Activated CD8-positive, alpha-beta memory T cell treated with anti-CD3 and anti-CD28 coated beads, Interleukin-2, amount 50 U/mL, for 4 hours (primary cell): Measurements from ENCODE around the gene TMEM95.
"Not testable (repeated sequence)": the region's sequence is repeated elsewhere in the genome, so short reads cannot be mapped to it uniquely, and the experiment has no call there.

Experiments used
- DNase-seq: peaks from one replicate; pipeline ENCODE4 v3.0.0-alpha.2; 2020

TMEM95 gene

DNA sequence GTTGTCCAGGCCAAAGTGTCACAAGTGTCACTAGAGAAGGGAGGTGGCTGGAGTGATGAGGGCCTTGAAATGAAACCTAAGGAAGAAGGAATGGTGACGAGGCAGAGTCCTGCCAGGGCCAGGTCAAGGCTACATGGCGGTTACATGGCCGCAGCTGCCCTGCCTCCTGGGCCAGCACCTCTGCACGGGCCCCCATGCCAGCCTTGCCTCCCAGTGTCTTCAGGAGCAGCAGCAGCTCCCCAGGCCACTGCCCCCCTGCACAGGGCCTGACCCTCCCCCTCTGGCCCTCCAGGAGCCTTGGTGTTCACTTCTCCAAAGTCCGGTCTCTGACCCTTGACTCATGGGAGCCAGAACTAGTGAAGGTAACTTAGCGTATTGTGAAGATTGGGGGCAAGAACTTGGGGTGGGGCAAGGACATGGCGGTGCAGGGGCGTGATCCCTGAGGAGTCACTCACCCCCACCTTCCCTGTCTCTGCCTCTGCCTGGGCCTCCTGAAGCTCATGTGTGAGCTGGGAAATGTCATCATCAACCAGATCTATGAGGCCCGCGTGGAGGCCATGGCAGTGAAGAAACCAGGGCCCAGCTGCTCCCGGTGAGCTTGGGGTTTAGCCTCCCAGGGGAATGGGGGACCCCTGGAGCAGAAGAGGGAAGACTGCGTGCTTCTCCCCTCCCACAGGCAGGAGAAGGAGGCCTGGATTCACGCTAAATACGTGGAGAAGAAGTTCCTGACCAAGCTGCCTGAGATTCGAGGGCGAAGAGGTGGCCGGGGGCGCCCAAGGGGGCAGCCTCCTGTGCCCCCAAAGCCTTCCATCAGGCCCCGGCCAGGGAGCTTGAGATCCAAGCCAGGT, 7.1 kb upstream of the TMEM95 start:
- DNase-seq = no peak

DNA sequence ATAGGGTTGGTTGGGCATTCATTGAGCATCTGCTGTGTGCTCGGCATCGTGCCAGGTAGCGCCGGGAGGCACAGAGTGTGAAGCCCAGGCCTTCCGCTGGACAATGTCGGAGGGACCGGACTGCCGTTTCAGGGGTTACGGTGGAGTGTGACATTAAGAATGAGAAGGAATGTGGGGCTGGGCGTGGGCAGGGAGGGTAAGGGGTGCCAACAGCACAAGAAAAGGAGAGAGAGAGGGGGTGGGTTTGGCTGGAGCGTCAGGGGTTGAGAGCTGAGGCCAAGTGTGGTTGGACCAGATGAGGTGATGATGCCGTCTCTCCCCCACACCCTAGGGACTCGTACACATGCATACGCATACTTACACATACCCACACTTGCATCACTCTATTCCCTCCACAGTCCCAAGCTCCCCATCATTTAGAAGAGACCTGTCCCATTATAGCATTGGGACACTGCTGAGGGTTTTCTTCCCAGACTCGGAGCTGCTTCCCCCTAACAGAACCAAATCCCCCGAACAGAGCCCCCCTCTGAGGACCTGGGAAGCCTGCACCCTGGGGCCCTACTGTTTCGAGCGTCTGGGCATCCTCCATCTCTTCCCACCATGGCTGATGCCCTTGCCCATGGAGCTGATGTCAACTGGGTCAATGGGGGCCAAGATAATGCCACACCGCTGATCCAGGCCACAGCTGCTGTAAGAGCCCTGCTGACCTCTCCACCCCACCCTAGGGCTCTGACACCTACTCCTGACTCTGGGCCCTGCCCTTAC, 6.3 kb upstream of the TMEM95 start:
- no peak for DNase-seq

DNA sequence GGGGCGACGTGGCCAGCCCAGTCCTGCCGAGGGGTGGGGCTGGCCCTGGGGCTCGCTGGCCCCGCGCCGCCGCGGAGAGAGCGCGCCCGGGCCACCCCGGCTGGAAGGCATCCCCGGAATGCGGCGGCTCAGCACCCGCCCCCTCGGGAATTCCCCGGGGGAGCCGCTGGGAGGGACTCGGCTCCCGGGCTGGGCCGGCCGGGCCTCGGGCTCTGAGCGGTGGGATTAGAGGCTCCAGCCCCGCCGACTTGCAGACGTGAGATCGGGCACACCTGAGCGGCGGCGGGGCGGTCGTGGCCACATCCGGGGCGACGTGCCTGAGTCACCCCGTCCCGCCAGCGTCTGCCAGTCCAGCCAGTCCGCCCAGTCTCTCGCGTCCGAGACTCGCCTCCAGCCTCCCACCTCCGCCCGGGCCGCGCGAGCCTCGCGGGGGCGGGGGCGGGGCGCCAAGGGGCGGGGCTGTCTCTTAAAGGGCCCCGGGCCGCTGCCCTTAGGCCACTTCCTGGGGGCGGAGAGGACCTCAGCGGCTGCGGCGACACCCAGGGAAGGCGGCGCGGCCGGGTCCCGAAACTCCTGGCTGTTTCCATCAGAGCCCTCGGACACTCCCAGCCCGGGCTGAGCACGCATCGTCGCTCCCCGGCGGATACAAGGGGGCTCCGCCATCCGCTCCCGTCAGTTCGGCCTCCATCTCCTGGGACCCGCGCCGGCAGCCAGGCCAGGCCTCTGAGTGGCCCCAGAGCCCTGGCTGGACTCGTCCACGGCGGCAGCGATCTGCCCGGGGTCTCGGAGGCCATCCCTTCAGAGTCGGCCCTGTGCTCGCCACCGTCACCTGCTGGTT, 3.1 kb upstream of the TMEM95 start, which contains the start of gene KCTD11:
KCTD11 (plus strand) TSS at position 498 of the 838 bp plus-strand sequence.
- DNase-seq = peak; percentile 73

DNA sequence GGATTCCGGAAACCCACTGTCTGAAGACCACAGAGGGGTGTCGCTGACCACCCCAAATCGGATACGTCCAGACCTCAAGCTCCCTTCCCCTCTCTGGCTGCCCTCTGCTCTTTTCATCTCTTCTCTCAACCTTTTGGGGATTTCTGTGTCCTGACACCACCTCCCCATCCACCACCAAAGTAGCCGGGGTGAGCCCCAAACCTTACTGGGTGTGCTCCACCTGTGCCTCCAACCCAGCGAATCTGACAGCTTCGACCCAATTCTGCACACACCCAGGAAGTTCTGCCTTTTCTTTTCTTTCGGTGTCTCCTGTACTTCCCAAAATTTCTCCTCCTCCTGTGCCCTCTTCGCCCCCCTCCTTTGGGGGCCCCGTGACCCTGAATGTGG, 2.5 kb upstream of the TMEM95 start:
- DNase-seq = no peak

DNA sequence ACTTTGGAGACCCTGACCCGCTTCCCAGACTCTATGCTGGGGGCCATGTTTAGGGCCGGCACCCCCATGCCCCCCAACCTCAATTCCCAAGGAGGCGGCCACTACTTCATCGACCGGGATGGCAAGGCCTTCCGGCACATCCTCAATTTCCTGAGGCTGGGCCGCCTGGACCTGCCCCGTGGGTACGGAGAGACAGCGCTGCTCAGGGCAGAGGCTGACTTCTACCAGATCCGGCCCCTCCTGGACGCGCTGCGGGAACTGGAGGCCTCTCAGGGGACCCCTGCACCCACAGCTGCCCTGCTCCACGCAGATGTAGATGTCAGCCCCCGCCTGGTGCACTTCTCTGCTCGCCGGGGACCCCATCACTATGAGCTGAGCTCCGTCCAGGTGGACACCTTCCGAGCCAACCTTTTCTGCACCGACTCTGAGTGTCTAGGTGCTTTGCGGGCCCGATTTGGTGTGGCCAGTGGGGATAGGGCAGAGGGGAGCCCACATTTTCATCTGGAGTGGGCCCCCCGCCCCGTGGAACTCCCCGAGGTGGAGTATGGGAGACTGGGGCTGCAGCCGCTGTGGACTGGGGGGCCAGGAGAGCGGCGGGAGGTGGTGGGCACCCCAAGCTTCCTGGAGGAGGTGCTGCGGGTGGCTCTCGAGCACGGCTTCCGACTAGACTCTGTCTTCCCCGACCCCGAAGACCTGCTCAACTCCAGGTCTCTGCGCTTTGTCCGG, 1.9 kb upstream of the TMEM95 start:
- DNase-seq = no peak

DNA sequence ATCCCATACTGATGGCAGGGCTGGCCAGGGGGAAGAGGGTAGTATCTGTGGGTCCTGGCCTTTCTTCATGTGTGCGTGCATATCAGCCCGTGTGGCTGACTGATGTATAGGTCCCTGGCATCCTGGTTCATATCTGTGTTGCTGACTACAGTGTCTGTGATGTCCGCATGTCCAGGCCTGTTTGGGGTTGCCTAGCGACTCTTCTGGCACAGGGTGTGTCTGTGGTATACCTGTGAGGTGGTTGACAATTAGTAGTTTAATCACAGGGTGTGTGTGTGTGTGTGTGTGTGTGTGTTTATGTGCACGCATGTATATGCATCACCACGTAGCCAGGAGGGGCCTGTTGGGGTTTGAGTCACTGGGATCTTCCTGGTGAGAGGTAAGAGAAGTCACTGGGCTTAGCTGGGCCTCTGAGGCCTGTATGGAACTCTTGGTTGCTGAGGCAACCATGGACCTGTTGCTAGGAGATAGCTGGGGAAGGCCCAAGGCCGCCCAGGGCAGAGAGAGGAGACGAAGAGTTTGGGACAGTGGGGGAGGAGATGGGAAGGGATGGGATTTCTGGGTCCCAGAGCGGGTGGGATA, 603 bp upstream of the TMEM95 start:
- no peak for DNase-seq

DNA sequence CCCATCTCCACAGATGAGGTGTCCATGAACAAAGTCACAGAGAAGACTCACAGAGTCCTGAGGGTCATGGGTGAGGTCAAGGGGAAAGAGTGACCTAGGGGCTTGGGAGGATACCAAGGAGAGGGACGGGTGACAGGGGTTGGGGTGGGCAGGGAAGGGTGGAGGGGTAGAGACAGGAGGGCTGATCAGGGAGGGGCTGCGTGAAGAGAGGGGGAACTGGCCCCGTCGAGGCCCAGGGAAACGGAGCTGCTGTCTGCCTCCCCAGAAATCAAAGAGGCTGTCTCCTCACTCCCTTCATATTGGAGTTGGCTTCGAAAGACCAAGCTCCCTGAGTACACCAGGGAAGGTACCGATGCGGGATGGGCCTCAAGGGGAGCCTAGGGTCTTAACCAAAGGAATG, 617 bp downstream of the TMEM95 start:
- DNase-seq = no peak

DNA sequence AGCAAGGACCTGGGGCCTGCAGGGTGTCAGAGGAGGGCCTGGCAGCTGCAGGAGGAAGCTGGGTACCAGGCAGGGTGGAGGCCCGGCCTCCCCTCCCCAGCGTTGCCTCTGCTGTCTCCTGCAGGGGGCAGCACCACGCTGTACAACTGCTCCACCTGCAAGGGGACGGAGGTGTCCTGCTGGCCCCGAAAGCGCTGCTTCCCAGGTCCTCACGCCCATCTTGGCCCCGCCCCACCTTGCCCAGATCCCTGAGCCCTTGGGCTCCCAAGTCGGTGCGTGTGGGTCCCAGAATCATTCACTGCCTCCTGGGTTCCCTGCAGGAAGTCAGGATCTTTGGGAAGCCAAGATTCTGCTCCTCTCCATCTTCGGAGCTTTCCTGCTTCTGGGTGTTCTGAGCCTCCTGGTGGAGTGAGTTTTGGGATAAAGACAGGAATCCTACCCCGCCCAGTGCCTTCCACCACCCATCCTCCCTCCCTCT, 1.2 kb downstream of the TMEM95 start:
- peak; percentile 84 for DNase-seq

DNA sequence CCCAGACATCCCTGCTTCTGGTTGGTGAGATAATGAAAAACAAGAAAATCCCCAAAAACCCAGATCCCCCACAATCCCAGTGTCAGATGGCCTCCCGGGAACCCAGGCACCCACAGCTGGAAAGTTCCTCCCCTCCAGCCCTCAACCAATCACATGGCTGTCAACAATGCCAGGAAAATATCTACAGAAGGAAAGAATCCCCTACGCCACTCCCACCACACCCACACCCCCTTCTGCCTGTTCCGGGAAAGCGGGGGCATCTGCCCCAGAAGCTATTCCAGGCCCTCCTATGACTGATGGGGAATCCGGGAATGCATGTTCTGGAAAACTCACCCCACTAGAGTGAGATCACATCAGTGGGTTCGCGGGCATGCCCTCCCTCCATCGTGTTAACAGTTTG, 1.8 kb downstream of the TMEM95 start:
- DNase-seq = no peak

DNA sequence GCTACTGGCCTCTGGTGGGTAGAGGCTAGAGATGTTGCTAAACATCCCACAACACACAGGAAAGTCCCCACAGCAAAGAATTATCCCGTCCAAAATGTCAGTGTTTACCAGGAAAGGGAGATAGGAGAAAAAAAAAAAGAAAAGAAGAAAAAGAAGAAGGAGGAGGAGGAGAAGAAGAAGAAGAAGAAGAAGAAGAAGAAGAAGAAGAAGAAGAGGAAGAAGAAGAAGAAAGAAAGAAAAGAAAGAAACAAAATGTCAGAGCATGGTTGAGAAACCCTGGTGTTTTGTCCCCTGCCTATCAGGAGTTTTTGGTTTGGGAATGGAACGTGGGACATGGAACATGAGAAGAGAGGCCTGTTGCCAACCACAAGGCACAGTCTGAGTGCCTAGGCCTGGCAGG, 2.4 kb downstream of the TMEM95 start:
- DNase-seq = no peak

DNA sequence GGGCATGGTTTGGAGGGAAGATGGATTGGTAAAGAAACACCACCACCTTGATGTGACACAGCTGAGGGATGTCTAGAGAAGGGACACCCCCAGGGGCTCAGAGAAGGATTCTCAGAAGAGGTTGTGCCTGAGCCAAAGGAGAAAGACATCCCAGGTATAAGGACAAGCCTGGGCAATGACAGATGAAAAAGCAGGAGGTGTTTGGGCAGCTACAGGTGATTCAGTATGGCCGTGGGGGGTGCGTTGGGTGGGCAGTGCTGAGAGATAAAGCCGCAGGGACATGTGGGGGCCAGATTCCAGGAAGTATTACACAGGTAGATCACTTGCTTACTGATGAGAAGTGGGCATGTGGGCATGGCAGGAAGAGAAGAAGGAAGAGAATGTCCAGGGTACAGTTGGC, 7.0 kb downstream of the TMEM95 start:
- DNase-seq = no peak

DNA sequence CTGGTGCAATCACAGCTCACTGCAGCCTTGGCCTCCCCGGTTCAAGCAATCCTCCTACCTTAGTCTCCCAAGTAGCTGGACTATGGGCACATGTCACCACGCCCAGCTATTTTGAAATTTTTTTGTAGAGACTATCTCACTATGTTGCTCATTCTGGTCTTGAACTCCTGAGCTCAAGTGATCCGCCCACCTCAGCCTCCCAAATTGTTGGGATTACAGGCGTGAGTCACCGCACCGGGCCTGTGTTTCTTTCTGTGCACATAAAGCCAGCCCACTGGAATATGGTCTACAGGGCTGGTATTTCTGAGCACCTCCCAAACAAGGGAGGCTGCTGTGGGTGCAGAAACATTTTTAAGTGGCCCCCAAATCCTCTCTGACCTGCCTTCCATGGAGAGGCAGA, 8.4 kb downstream of the TMEM95 start:
- DNase-seq = no peak

DNA sequence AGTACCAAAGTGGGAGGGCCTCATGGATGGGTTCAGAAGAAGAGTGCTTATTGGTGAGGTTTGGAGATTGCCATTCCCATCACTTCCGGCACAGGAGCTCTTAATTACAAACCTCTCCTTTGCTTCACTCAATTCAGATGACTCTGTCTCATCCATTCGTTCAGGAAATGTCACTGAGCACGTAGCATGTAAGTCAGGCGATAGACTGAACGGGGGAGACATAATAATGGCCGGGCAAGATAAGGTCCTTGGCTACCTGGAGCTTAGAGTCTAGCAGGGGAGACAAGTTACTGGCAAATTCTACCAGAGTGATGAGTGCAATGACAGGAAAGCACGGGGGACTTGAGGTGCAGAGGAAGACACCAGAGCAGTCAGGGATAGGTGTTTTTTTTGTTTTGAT, 11.0 kb downstream of the TMEM95 start:
- DNase-seq = not testable (repeated sequence)

DNA sequence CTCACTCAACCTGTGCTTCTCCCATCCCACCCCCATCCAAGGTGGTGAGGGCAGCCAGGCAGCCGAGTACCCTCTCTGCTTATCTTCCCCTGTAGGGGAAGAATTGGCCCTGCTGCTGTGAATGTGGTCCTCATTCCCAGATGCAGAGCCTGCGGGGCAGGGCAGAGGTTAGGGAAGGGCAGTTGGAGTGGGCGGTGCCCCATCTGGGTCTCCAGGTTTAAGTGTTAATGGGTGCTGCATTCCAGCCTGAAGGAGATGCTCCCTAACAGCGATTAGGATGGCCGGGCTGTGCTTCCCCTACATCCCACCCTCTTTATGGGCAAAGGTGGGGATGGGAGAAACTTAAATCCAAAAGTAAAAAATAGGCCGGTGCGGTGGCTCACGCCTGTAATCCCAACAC, 12.1 kb downstream of the TMEM95 start:
- no peak for DNase-seq

DNA sequence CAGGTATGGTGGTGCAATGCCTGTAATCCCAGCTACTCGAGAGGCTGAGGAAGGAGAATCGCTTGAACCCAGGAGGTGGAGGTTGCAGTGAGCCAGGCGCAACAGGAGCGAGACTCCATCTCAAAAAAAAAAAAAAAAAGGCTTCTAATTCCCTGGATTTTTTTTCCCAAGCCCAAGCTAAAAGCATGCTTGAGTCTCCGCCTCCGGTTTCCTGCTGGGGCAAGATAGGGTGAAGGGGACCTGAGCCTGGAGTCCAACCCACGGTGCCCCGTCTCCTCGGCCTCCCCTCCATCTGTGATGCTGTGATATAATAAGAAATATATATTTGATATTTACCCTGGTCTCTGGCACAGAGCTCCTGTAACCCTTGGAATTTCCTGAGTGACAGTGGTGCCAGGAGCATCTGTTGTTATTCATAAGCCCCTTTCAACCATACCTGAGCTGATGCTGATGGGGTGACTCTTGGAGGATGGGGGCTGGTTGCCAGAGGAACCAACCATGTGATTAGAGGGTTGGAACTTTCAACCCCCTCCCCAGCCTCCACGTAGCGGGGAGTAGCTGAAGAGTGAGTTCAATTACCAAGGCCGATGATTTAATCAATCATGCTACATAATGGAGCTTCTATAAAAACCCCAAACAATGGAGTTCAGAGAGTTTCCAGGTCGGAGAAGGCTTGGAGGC, 13.1 kb downstream of the TMEM95 start:
- no peak for DNase-seq

DNA sequence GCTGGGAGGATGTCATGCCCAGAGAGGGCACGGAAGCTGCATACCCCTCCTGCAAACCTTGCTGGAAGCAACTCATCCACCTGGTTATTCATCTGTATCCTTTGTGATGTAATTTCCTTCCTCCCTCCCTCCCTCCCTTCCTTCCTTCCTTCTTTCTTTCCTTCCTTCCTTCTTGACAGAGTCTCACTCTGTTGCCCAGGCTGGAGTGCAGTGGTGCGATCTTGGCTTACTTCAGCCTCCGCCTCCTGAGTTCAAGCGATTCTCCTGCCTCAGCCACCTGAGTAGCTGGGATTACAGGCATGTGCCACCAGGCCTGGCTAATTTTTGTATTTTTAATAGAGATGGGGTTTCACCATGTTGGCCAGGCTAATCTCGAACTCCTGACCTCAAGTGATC, 13.6 kb downstream of the TMEM95 start:
- not testable (repeated sequence) for DNase-seq

DNA sequence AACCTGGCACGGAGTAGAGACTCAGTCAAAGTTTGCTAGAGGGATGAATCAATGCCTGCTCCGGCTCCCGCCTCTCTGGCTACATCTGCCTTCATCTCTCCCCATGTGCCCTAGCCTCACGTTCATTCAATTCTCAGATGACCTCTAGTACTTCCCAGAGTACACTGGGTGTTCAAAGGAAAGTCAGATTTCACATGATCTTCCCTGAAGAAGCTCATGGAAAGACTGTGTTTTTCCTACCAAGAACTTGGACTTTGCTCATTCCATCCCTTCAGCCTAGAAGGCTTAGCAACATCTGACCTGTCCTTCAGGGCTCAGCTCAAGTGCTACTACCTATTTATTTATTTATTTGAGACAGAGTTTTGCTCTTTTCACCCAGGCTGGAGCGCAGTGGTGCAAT, 14.9 kb downstream of the TMEM95 start:
- no peak for DNase-seq

DNA sequence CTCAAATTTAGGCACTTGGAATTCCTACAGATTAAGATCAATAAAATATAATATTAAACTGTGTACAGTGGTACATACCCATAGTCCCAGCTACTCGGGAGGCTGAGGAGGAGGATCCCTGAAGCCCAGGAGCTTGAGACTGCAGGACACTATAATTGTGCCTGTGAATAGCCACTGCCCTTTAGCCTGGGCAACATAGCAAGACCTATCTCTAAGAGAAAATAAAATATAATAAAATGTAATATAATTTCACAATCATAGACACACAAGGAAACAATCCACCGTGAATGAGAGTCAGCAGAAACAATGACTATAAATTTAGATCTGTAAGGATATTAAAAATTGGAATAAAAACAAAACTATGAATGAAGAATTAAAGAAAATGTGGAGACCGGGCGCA, 15.9 kb downstream of the TMEM95 start:
- DNase-seq = no peak

DNA sequence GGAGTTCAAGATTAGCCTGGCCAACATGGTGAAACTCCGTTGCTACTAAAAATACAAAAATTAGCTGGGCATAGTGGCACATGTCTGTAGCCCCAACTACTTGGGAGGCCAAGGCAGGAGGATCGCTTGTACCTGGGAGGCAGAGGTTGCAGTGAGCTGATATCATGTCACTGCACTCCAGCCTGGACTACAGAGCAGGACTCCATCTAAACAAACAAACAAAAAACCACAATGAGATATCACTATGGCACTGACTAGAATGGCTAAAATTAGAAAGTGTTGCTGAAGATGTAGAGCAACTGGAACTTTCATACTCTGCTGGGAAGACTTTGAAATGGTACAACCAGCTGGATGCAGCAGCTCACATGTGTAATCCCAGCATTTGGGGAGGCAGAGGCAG, 19.4 kb downstream of the TMEM95 start:
- no peak for DNase-seq

DNA sequence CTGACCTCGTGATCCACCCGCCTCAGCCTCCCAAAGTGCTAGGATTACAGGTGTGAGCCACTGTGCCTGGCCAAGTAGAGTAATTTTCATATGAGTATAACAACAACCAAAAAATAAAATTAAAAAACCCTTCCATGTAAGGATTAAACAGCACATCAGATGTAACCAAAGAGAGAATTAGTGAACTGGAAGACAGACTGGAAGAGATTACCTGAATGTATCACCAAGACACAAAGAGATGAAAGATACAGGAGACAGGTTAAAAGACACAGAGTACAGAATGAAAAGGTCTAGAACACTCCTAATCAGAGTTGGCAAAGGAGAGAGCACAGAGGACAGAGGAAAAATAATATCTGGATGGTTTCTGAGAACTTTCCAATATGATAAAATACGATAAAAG, 24.2 kb downstream of the TMEM95 start:
- no peak for DNase-seq

DNA sequence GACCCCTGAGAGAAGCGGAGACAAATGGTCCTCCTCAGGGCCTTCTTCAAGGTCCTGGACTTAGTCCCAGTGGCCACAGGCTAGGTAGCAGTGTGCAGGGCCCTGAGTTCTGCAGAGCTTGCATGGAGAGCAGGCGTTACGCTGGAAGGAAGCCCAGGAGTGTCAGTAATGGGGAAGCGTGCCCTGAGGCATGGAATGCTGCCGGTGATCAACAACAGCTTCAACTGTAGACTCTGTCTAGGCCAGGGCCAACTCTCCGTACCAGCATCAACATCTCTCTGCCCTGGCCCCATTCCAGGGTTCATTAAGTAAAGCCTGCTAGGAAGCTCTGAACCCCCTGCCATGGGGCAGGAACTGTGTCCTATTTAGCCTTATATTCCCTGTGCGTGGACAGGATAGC, 25.4 kb downstream of the TMEM95 start:
- no peak for DNase-seq
